ENCODE measurements around the gene XG.

GRCh38 chrX:2766906-2767305, 15.1 kb downstream of the XG start:
- TF ChIP-seq, protein P1, sequence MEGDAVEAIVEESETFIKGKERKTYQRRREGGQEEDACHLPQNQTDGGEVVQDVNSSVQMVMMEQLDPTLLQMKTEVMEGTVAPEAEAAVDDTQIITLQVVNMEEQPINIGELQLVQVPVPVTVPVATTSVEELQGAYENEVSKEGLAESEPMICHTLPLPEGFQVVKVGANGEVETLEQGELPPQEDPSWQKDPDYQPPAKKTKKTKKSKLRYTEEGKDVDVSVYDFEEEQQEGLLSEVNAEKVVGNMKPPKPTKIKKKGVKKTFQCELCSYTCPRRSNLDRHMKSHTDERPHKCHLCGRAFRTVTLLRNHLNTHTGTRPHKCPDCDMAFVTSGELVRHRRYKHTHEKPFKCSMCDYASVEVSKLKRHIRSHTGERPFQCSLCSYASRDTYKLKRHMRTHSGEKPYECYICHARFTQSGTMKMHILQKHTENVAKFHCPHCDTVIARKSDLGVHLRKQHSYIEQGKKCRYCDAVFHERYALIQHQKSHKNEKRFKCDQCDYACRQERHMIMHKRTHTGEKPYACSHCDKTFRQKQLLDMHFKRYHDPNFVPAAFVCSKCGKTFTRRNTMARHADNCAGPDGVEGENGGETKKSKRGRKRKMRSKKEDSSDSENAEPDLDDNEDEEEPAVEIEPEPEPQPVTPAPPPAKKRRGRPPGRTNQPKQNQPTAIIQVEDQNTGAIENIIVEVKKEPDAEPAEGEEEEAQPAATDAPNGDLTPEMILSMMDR (IDR thresholded peaks at IDR 0.05; ENCODE audit: borderline replicate concordance, extremely low read depth, low read length, poor library complexity, severe bottlenecking), result no peak
- no peak for TF ChIP-seq EZH2 (IDR thresholded peaks at IDR 0.05; ENCODE audit: borderline replicate concordance, low read depth, low read length, severe bottlenecking)
